ENCODE results near the gene RNASE7. TPM values are rescaled to one million over a fixed set of nuclear protein-coding genes. Genes with fewer than 3 reads are reported as not detected.

Gene RNASE7
- total RNA-seq, 1 experiment from 2014 or later: not detected

GRCh38 chr14:21033133-21033698, 8.9 kb upstream of the RNASE7 start:
- no peak overlapping the region for H2AFZ ChIP-seq (ENCODE audit: low read depth, low read length, poor library complexity, severe bottlenecking)
- no peaks in the 10 kb centered on the region for H4K20me1 ChIP-seq (ENCODE audit: insufficient read depth)
- H3K27me3 ChIP-seq (ENCODE audit: insufficient read depth, low read length): no peaks in the 10 kb centered on the region; the same call in 1 of the 2 replicates
- ChIA-PET POLR2A (no interaction called here), RAD21 (ENCODE audit: low non-redundant PET in 1 of 2, low total read pairs in 2 of 2, uncharacterized antibody in 2 of 2, unreplicated experiment in 2 of 2) (no interaction called here), CTCF (interaction anchor here (5.2 kb wide), 1 partner anchor 18 kb away, joined by 25 read pairs; no protein-coding TSS in a partner anchor)
- no peaks in the 10 kb centered on the region for H3K36me3 ChIP-seq (ENCODE audit: control insufficient read depth in 1 of 2, insufficient read depth in 2 of 2, low read length in 2 of 2)
- H3K27ac ChIP-seq (ENCODE audit: low read depth, low read length): no peak overlapping the region
- no TSS peak for BruUV-seq (replicated peaks)
- H3K9ac ChIP-seq (ENCODE audit: low read length): no peak overlapping the region
- no peak for TF ChIP-seq POLR2A (IDR thresholded peaks at IDR 0.05; ENCODE audit: borderline replicate concordance, extremely low read depth, insufficient read depth, insufficient read length)
- no peak for TF ChIP-seq ATF3 (IDR thresholded peaks at IDR 0.05)
- TF ChIP-seq REST (IDR thresholded peaks at IDR 0.05; ENCODE audit: low read depth): no peak
- TF ChIP-seq EGR1 (IDR thresholded peaks at IDR 0.05; ENCODE audit: low read depth): no peak
- no peak for TF ChIP-seq SP1 (IDR thresholded peaks at IDR 0.05; ENCODE audit: low read depth)
- no peak for TF ChIP-seq POLR2AphosphoS5 (IDR thresholded peaks at IDR 0.05; ENCODE audit: low read depth, low read length)
- no peak for TF ChIP-seq CEBPB (IDR thresholded peaks at IDR 0.05; ENCODE audit: low read depth)
- no peak for TF ChIP-seq TCF7L2 (IDR thresholded peaks at IDR 0.05; ENCODE audit: borderline replicate concordance, extremely low read depth, insufficient read depth, insufficient read length)
- TF ChIP-seq CTCF (IDR thresholded peaks at IDR 0.05 in 2 of 3, conservative IDR thresholded peaks at IDR 0.05 in 1 of 3; ENCODE audit: borderline replicate concordance in 1 of 3, insufficient read depth in 1 of 3, low read depth in 2 of 3, low read length in 2 of 3): no peak
- TF ChIP-seq MAX (IDR thresholded peaks at IDR 0.05): no peak
- no peak for TF ChIP-seq ELF1 (IDR thresholded peaks at IDR 0.05; ENCODE audit: borderline replicate concordance, low read depth)
- no peak for TF ChIP-seq YY1 (IDR thresholded peaks at IDR 0.05; ENCODE audit: extremely low read depth, insufficient replicate concordance, low read depth, low read length)
- no peak for TF ChIP-seq EZH2 (IDR thresholded peaks at IDR 0.05)
- TF ChIP-seq JUND (IDR thresholded peaks at IDR 0.05): no peak
- no peak for TF ChIP-seq CBX3 (IDR thresholded peaks at IDR 0.05; ENCODE audit: low read depth)
- no peak for TF ChIP-seq FOSL1 (IDR thresholded peaks at IDR 0.05; ENCODE audit: low read depth)
- no peak for TF ChIP-seq ZNF274 (IDR thresholded peaks at IDR 0.05; ENCODE audit: low read depth, low read length)
- TF ChIP-seq SIN3A (IDR thresholded peaks at IDR 0.05; ENCODE audit: low read depth): no peak
- no peak overlapping the region for H3K4me3 ChIP-seq (replicated peaks in 1 of 2; ENCODE audit: low read depth in 1 of 2, low read length in 2 of 2)
- ATAC-seq (no peak), DNase-seq (ENCODE audit: low read depth, low spot score) (no peak)
- intact Hi-C loops (cut with micrococcal nuclease): no loop called here
- H3K4me1 ChIP-seq (ENCODE audit: control insufficient read depth in 1 of 2, insufficient read depth in 2 of 2, low read length in 2 of 2): peaks cover 0 to 7% of the 10 kb centered on the region in 2 experiments; a peak in 1 of 4 replicates
- H3K4me2 ChIP-seq (ENCODE audit: low read length): no peak overlapping the region
- no peaks in the 10 kb centered on the region for H3K9me3 ChIP-seq (ENCODE audit: control insufficient read depth in 1 of 2, insufficient read depth in 1 of 2, low read depth in 1 of 2, low read length in 2 of 2)
- H3K79me2 ChIP-seq (ENCODE audit: insufficient read depth, low read length): no peaks in the 10 kb centered on the region
- no peaks in the 10 kb centered on the region for H3K9me2 ChIP-seq (ENCODE audit: insufficient read depth)
